Panc1 (cell line): Measurements from ENCODE around the gene HARBI1.

Experiments
- CTCF ChIP-seq: fragments of 450-650 bp; IDR thresholded peaks from 2 replicates; pipeline ENCODE4 v1.5.1; 2017; ENCODE audit warnings: mild to moderate bottlenecking
- POLR2AphosphoS5 ChIP-seq: IDR thresholded peaks from 2 replicates; pipeline ENCODE4 v1.6.1; 2012; ENCODE audit warnings: mild to moderate bottlenecking, low read depth, low read length, moderate library complexity

- TF ChIP-seq CTCF, result no peak
- no peak for TF ChIP-seq POLR2AphosphoS5
These were observed 16.6 kb downstream of the HARBI1 start for GRCh38 chr11:46600194-46600960.
